Heart right ventricle (tissue), 16 donors: ENCODE results near the gene HOXB2. TPM values are rescaled to one million over a fixed set of nuclear protein-coding genes. Genes with fewer than 3 reads are reported as not detected.

ENCODE experiments used
- ATAC-seq, 8 donors: fragments of 200-7000 bp; cut with Tn5 transposase; one replicate each; pipeline ENCODE4 v1.9.1; 2020; ENCODE audit warnings: mild to moderate bottlenecking in 8 of 8, moderate library complexity in 8 of 8, moderate number of reproducible peaks in 1 of 8
- DNase-seq, 2 donors: peaks; one replicate each; pipeline ENCODE4 v3.0.0-alpha.2; 2020
- H3K27ac ChIP-seq, 10 donors: fragments of 200-600 bp; sonication (generic) in 2 of 10; one replicate each; pipeline versions ENCODE4 v1.5.0 to v1.8.0; 2020 to 2022; ENCODE audit warnings: mild to moderate bottlenecking in 3 of 10
- H3K27me3 ChIP-seq, 7 donors: fragments of 200-600 bp; one replicate each; pipeline ENCODE4 v1.8.0; 2021 to 2022; ENCODE audit warnings: mild to moderate bottlenecking in 2 of 7
- H3K36me3 ChIP-seq, 9 donors: fragments of 200-600 bp; sonication (generic) in 1 of 9; one replicate each; pipeline versions ENCODE4 v1.5.0 to v1.8.0; 2020 to 2022; ENCODE audit warnings: mild to moderate bottlenecking in 2 of 9
- H3K4me1 ChIP-seq, 9 donors: fragments of 200-600 bp; sonication (generic) in 1 of 9; one replicate each; pipeline versions ENCODE4 v1.5.0 to v1.8.0; 2020 to 2022; ENCODE audit warnings: mild to moderate bottlenecking in 4 of 9
- H3K4me3 ChIP-seq, 10 donors: fragments of 200-600 bp; sonication (generic) in 2 of 10; one replicate each; pipeline versions ENCODE4 v1.5.0 to v1.8.0; 2020 to 2022; ENCODE audit warnings: mild to moderate bottlenecking in 7 of 10, moderate library complexity in 2 of 10
- H3K9me3 ChIP-seq, 11 donors: fragments of 200-600 bp in 10 of 11; sonication (generic) in 2 of 11; one replicate each; pipeline versions ENCODE4 v1.5.0 to v1.8.0; 2013 to 2022; ENCODE audit warnings: mild to moderate bottlenecking in 2 of 11, control low read depth in 1 of 11, moderate library complexity in 1 of 11
- CTCF ChIP-seq, 9 donors: fragments of 200-600 bp; sonication (generic) in 2 of 9; IDR thresholded peaks; one replicate each; pipeline versions ENCODE4 v1.5.0 to v1.8.0; 2021 to 2022; ENCODE audit warnings: antibody characterized with exemption in 9 of 9, mild to moderate bottlenecking in 5 of 9, moderate library complexity in 1 of 9
- WGBS, 2 donors: extraction: QIAGEN DNeasy Blood & Tissue Kit; methylation state at CpG; one replicate each; pipeline ENCODE4 v1.1.7; 2013; ENCODE audit warnings: inconsistent platforms in 1 of 2; 5-methylcytosine and 5-hydroxymethylcytosine counted together
- intact Hi-C, 10 donors: fragments of 100-400 bp; cut with DNase I; formaldehyde crosslinking; loops; one replicate each; pipeline versions ENCODE4 v1.11.1 to v1.14.2; 2022
- polyA plus RNA-seq, 2 donors: library from polyadenylated mRNA; stranded (reverse); fragments of 200-250 nt; gene quantifications; one replicate each; pipeline ENCODE4 v1.2.3, GENCODE V29; 2013
- total RNA-seq, 10 donors: library from RNA; stranded (reverse); fragmentation: NEBNext Ultra II Directional in 3 of 10; extraction: Animal tissue kit (Norgen Biotek cat#: 25700) in 3 of 10; gene quantifications; one replicate each; pipeline versions ENCODE4 v1.2.1 to v1.2.4, GENCODE V29; 2021 to 2023
- donor health status: Arrhythmogenic right ventricular cardiomyopathy.
- donor health status: ischemic (EF 13 %, LVEDD 7.1; RV severe dilation, severe dysfunction).
- donor health status: healthy with polysubstance abuse.
- donor health status: DM: no; HTN: yes; CAD: no.
- donor health status: DM: no; HTN: no; CAD: no.
- donor health status: ischemic (EF 25% LVEDD 6.9; RV normal size, moderate dysfunction).
- donor health status: ischemic (EF 25% LVEDD 5.7; RV mildly dilated, moderate dysfunction).
- donor health status: healthy.
- donor health status: DM: yes; HTN: yes; CAD: no.
- donor health status: Ischemic cardiomyopathy.
- donor health status: ischemic (EF 35%, LVEDD 5.7; RV mildly dilated, moderate dysfunction).
- donor health status: nonischemic (EF 11% LVEDD 7.7; RV severe dilation, severe dysfunction).
- donor health status: DM: yes; HTN: yes; CAD: no.
- donor health status: PGD.
- donor health status: ischemic (EF 29% LVEDD 5.4; RV normal size, mild dysfunction).
- donor health status: nonischemic (EF 23%, LVEDD 6.1; RV moderate dilation, normal function).

HOXB2 gene
- total and polyA plus RNA-seq, 12 donors = 0.47 to 7.9 (median 2.2) TPM

- ATAC-seq (no peak), DNase-seq (no peak)
- H3K27ac ChIP-seq = no peak overlapping the region
- no peaks in the 10 kb centered on the region for H3K9me3 ChIP-seq
- no peak overlapping the region for H3K4me3 ChIP-seq
- H3K27me3 ChIP-seq = peaks cover 0 to 100% (median 92%) of the 10 kb centered on the region in 7 donors
- 45 to 58% methylated on average over 7 of the region's 7 CpGs for WGBS, 2 donors
- intact Hi-C loops = no loop called here
- no peak for TF ChIP-seq CTCF (IDR thresholded peaks at IDR 0.05)
- H3K4me1 ChIP-seq = no peaks in the 10 kb centered on the region
- no peaks in the 10 kb centered on the region for H3K36me3 ChIP-seq
Measured at GRCh38 chr17:48528153-48528935, 16.6 kb downstream of the HOXB2 start.

GRCh38 chr17:48527547-48527932 lies 17.4 kb downstream of the HOXB2 start:
- WGBS, 2 donors = 37 to 43% methylated on average over 14 of the region's 14 CpGs
- Histone ChIP-seq H3K9me3 (no peaks in the 10 kb centered on the region), H3K36me3 (no peaks in the 10 kb centered on the region), H3K4me1 (no peaks in the 10 kb centered on the region), H3K4me3 (no peak overlapping the region), H3K27me3 (peaks cover 0 to 97% (median 94%) of the 10 kb centered on the region in 7 donors), H3K27ac (no peak overlapping the region)
- ATAC-seq (no peak), DNase-seq (no peak)
- TF ChIP-seq CTCF (IDR thresholded peaks at IDR 0.05) = no peak
- intact Hi-C loops = no loop called here

- H3K9me3 ChIP-seq = no peaks in the 10 kb centered on the region
- no peak for TF ChIP-seq CTCF (IDR thresholded peaks at IDR 0.05)
- ATAC-seq = no peak
- no peak overlapping the region for H3K27ac ChIP-seq
- no peaks in the 10 kb centered on the region for H3K36me3 ChIP-seq
- H3K4me3 ChIP-seq = no peak overlapping the region
- intact Hi-C loops = no loop called here
- H3K27me3 ChIP-seq = peaks cover 0 to 96% (median 93%) of the 10 kb centered on the region in 7 donors
- 15 to 17% methylated on average over 52 to 59 of the region's 59 CpGs for WGBS, 2 donors
- no peaks in the 10 kb centered on the region for H3K4me1 ChIP-seq
- DNase-seq = peak in 1 of 2 donors; percentile 18
Measured at GRCh38 chr17:48526608-48527546, 18.0 kb downstream of the HOXB2 start.

GRCh38 chr17:48523010-48523409 lies 21.9 kb downstream of the HOXB2 start:
- Histone ChIP-seq H3K27me3 (peaks cover 0 to 97% (median 91%) of the 10 kb centered on the region in 7 donors), H3K27ac (no peak overlapping the region), H3K4me1 (no peaks in the 10 kb centered on the region), H3K4me3 (no peak overlapping the region), H3K9me3 (no peaks in the 10 kb centered on the region), H3K36me3 (no peaks in the 10 kb centered on the region)
- intact Hi-C loops = no loop called here
- no peak for TF ChIP-seq CTCF (IDR thresholded peaks at IDR 0.05)
- DNase-seq = no peak
- ATAC-seq = no peak
- 69 to 74% methylated on average over 6 of the region's 6 CpGs for WGBS, 2 donors
